VCaP (cell line): ENCODE measurements around the gene HLA-B.
"Not testable (repeated sequence)": the region's sequence is repeated elsewhere in the genome, so short reads cannot be mapped to it uniquely, and the experiment has no call there.

Source experiments
- H3K27ac ChIP-seq: fragments of 450-650 bp; 2 replicates; pipeline ENCODE4 v1.5.1; 2017
- TF ChIP-seq, protein P1 (sequence below): fragments of 450-650 bp; conservative IDR thresholded peaks from 2 replicates; pipeline ENCODE4 v1.5.1; 2017; ENCODE audit warnings: mild to moderate bottlenecking, moderate library complexity

The HLA-B gene

DNA sequence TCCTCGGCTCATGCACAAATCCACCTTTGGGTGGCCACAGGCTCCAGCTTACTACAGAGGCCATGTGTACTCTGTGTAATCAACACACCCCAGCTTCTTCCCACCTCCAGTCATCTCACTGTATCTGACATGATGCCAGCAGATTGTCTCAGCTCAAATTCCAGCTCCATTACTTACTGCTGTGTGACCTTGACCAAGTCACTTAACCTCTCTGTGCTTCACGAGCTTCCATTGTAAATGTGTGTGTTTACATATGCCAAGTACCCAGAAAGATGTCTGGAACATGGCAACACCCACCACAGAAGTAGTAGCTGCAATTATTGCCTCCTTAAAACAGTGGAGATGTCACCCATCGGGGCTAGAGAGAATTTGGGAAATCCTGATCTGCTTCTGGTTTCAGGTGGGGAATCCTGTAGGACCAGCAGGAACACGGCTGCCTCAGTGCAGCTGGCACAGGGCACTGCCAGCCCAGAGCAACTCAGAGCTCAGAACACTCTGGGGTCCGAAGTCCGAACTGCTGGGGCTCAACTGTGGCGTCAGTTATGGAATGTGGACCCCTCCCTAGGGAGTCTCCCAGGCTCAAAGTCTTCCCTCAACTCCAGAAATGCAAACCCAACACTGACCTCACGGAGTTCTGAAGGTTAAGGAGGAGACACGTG lies 21.2 kb upstream of the HLA-B start:
- TF ChIP-seq, protein P1, sequence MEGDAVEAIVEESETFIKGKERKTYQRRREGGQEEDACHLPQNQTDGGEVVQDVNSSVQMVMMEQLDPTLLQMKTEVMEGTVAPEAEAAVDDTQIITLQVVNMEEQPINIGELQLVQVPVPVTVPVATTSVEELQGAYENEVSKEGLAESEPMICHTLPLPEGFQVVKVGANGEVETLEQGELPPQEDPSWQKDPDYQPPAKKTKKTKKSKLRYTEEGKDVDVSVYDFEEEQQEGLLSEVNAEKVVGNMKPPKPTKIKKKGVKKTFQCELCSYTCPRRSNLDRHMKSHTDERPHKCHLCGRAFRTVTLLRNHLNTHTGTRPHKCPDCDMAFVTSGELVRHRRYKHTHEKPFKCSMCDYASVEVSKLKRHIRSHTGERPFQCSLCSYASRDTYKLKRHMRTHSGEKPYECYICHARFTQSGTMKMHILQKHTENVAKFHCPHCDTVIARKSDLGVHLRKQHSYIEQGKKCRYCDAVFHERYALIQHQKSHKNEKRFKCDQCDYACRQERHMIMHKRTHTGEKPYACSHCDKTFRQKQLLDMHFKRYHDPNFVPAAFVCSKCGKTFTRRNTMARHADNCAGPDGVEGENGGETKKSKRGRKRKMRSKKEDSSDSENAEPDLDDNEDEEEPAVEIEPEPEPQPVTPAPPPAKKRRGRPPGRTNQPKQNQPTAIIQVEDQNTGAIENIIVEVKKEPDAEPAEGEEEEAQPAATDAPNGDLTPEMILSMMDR, result no peak
- H3K27ac ChIP-seq, result no peak overlapping the region

DNA sequence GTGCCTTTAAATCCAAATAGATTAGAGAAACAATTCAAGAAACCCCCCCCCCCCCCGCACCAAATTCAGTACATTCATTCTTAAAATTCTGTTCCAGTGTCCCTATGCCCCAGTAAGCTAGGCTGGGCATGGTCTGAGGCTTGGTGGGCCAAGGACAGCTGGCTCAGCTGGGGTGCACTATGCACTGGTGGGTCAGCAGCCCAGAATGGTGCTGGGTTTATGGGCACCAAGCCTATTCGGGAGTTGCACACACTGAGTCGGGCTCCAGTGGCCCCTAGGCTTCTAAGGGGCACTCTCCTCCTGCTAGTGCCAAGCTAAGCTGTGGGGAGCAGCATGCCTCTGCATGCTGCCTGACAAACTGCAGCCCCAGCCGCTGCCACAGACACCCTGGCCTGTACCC lies 20.1 kb upstream of the HLA-B start:
- no peak overlapping the region for H3K27ac ChIP-seq
- TF ChIP-seq, protein P1, result no peak

DNA sequence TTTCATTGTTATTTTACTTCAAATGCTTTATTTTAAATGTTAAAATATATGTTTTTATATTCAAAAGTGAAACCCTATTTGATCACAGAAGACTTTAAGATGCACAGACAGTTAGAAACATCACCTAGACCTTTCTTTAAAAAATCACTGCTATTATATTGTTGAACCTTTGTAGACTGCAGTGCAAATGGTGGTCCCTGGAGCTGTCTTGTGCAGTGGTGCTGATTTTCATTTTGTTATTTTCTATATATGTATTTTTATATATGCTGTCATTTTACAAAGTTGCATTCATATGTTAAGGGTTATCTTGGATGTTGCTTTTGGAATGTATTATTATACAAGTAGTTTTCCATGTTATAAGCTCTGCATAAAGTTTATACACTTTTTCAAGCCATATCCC lies 18.7 kb upstream of the HLA-B start:
- no peak overlapping the region for H3K27ac ChIP-seq
- TF ChIP-seq, protein P1, result no peak

DNA sequence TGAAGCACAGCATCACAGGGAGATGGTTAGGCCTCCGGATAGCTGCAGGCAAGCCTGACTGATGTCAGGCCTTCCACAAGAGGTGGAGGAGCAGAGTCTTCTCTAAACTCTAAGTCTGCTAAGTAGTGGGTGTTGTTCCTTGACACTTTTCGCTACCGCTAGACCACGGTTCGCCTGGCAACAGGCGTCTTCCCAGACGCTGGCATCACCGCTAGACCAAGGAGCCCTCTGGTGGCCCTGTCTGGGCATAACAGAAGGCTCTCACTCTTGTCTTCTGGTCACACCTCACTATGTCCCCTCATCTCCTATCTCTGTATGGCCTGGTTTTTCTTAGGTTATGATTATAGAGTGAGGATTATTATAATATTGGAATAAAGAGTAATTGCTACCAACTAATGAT lies 17.1 kb upstream of the HLA-B start:
- H3K27ac ChIP-seq, result not testable (repeated sequence)
- TF ChIP-seq, protein P1, result peak; percentile 40

DNA sequence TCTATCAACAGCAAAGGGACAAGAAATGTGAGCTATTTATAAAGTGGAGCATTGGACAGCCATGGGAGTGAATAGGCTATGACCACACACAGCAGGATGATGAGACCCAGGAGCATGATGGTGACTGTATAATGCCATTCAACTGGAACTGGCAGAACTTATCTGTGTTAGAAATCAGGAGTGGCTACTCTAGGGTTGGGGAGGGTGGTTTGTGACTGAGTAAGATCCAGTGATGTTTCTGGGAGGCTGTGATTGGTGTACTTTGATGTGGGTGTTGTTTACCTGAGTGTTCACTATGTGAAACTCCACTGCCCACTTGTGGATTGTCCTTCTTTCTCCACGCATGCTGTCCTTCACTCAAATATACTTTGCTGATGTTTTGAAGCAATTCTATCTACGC lies 11.5 kb upstream of the HLA-B start:
- H3K27ac ChIP-seq, result no peak overlapping the region
- TF ChIP-seq, protein P1, result 0 out of 2 replicates have a peak, but pooled peaks have one; percentile 26

DNA sequence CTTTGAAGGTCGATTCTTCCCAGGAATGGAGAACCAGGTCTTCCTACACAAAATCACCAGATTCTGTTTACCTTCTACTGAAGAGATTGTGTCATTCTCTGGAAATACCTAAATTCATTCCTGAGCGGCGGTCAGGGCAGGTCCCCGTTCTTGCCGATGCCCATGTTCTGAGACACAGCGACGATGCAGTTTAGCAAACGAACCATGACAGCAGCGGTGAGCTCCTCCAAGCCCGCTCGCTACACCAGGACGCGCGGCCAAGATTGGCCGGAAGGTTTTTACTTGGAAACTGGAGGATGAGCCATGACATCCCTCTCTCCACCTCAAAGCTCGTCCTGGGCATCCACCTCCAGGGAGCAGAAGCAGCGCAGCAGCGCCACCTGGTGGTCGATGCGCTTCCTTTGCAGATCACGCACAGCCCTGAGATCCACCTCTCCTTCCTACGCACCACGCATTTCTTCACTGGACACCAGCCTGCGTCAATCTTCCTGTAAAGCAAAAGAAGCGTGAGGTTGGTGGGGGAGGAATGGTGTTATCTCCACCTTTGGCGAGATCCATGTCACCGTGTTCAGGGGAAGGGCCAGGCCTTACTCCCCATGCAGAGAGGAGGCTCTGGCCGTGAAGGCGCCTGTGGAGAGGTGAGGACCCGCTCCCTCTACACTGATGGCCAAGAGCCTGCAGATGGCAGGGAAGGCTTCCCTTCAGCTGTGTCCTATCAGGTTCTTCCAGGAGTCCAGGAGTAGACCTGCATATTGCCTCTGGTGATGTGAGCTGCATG lies 9.9 kb upstream of the HLA-B start:
- no peak overlapping the region for H3K27ac ChIP-seq
- TF ChIP-seq, protein P1, result peak; percentile 93

DNA sequence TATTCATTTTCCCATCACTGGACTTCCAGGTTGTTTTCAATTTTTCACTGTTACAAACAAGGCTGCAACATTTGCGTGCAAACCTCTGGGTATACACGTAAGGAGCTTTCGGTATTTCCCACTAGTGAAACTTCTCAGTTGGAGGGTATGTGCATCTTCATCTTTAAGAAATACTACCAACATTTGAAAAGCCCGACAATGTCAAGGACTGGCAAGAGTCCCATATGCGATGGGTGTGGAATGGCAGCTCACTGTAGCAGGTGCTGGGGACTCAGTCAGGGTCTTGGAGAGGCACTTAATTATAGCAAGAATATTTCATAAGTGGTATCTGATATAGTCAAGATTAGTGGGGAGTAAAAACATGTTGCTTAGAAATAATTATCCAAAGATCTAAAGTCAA lies 8.9 kb upstream of the HLA-B start:
- TF ChIP-seq, protein P1, result no peak
- H3K27ac ChIP-seq, result no peak overlapping the region
